HG03280 (cell line): ENCODE results near the gene IFIH1.

Source experiments
- ATAC-seq: cut with Tn5 transposase; IDR thresholded peaks from one replicate; pipeline ENCODE4 v1.9.1; 2021; ENCODE audit warnings: mild to moderate bottlenecking, moderate library complexity; ENCODE audit not compliant: unreplicated experiment

The IFIH1 gene

DNA sequence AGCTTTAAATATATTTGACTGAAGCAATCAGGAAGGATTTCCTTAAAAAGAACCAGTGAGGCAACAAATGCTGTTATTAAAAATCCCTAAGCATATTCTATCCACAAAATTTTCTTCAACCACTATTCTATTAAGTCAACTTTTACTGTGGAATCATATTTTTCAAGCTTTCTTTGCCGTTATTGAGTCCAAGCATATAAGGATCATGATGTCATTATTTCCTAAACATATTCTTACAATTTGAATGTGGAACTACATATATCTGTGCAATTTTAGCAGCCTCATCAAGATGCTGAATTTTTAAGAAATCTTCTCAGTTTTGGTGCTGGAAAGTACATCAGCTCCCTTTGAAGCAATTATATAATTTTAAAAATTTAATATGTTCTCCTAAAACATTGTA lies 5.6 kb downstream of the IFIH1 start:
- no peak for ATAC-seq

DNA sequence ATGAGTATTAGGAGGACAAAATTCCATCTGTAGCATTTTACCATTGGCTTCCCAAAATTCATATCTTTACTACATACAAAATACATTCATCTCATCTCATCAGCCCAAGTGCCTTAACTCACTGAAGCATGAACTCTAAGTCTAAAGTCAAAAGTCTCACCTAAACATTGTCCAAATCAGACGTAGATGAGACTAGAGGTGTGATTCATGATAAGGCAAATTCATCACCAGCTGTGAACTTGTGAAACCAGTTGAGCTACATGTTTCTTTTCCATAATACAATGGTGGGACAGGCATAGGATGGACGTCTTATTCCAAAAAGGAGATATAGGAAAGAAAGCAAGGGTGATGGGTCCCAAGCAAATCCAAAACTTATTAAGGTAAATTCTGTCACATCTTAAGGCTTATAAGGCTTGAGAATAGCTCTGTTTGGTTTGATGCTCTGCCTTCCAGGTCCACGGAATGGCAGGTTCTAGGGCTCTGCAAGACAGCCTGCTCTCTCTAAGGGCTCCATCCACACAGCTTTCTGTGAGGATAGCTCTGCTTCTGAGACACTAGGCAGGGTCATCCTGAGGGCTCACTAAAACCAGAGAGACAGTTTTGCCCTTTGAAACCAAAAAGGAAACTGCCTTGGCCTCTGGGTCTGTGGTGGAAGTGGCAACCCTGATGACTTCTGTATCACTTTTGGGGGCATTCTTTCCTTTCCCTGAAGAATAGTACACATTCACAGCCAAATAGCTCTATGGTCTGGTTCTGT lies 9.6 kb downstream of the IFIH1 start:
- no peak for ATAC-seq

- no peak for ATAC-seq
These were observed 12.6 kb downstream of the IFIH1 start for GRCh38 chr2:162305901-162306300.

DNA sequence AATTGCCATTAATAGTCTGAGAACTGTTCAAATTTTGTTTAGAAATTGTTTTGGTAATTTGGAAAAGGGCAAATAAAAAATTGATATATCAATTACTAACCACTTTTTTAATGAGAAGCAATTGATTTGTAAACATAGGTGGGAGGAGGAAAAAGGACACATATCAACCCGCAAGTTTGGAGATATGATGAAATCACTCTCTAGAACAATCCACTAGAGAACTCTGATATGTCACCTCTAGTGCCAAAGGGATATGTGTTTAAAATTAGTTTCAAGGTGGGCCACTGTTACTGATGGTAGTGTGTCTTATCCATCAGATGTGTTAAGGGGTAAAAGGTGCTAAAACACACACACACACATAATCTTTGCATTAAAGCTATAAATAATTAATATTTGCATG lies 16.6 kb downstream of the IFIH1 start:
- no peak for ATAC-seq

- peak; percentile 77 for ATAC-seq
These were observed 17.2 kb downstream of the IFIH1 start for GRCh38 chr2:162301151-162301804.

GRCh38 chr2:162300266-162300665 lies 18.2 kb downstream of the IFIH1 start:
- no peak for ATAC-seq

- no peak for ATAC-seq
These were observed 19.7 kb downstream of the IFIH1 start for GRCh38 chr2:162298669-162299335.

DNA sequence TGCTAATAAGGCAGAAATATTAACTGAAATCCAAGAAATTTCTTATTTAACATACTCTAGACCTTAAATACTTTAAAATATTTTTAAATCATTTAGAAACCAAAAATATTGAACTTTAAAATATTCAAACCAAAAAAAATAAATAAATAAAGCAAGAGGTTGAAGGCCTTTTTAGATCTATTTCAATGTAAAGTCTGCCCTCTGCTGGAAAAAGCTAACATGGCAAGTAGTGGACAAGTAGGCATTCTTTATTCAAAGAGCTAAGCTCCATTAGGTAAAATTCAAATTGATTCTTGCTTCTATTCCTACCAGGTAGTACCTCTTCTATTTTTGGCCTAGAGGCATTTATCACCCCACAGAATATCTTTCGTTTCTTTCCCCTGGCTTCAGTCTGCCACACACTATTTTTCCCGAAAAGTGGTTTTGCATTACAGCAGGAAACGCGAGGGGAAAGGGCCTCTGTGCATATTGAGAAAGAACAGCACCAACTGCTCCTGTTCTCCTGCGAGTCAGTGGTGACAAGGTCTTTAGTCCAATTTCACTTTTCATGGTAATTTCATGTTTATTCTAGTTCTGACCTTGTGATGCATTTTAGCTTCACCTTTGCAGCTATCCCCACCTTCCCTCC lies 20.4 kb downstream of the IFIH1 start:
- ATAC-seq = peak; percentile 72

GRCh38 chr2:162295009-162295408 lies 23.5 kb downstream of the IFIH1 start:
- ATAC-seq = no peak

DNA sequence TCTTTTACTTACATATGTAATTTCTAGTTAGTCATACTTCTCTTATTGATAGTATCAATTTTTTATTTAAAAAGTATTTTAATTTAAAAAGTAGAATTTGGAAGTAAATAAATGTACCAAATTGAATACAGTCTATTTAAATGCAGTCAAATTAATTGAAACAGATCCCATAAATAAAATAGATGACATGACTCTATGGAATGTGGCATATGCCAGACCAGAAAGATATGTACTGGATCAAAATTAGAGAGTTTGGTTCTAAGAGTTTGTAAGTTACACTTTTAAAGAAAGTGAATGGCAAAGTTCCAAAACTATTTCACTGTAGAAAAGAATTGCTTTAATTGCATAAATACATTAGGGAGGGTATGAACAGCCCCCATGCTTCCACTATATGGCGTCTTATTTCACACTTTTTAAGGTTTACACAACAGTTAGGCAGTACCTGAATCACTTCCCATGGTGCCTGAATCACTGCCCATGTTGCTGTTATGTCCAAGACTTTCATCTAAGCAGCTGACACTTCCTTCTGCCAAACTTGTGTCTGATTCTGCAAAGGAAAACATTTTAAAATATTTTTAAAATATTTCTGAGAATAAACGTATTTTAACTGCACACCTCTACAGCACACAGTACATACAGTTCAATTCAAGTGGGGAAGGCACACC lies 25.2 kb downstream of the IFIH1 start:
- no peak for ATAC-seq

DNA sequence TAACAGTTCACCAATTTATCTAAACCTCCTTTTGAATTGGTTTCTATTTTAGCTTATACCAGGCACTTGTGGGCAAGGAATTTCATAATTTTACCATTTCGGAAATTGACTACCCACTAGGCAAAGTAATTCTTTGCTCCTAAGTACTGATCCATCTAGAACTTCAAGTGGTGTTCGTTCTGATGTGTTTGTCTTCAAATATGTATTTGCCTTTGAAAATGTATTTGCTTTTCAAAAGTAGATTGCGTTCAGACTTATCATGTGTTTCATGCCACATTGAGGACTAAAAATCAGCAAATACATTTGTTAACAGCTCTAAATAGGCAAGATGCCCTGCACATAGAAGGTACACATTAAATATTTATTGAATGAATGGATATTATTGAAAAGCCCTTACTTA lies 26.7 kb downstream of the IFIH1 start:
- ATAC-seq = no peak

DNA sequence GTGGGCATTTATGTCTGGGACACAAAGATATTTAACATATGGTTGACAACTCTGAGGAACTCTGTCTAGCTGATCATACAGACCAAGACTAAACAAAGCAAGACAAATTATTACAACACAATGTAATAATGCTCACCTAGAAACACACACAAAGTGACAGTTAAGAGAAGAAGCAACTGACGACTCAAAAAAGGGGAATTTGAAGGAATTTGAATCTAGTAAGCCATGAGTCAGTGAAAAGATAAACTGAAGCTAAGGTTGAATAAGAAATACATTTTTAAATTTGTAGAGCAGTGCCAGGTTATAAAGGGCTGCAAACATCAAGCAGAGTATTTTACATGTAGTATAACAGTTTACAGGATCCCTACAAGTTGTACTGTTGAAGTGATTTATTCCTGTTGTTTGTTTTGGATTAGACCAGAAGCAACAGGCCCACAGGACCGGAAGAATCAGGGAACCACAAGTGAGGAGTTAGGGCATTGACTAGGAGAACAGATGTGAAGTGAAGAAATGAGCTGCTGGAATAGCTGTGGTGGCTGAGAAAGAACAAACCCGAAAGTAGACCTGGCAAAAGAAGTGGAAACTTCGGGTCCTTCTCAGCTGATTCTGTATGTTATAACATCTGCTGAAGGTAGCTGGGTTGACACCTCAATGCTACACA lies 35.6 kb downstream of the IFIH1 start:
- ATAC-seq = no peak

DNA sequence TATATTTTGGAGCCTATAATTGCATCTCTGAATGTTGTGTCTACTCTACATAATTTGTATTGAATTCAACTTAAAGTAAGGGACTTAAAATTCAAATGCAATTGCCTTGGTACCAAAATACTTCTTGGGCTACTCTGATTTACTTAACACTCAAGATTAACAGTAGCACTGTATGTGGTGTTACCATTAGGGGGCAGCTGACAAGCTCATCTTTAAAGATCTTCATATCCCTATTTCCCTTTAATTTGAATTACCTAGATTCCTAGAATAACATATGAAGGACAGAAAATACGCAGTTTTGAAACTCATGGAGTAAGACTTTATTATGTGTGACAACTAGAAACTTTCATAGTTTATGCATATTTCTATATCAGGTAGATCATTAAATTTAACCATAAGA lies 37.8 kb downstream of the IFIH1 start:
- no peak for ATAC-seq

GRCh38 chr2:162277381-162277780 lies 41.1 kb downstream of the IFIH1 start:
- no peak for ATAC-seq

- ATAC-seq = no peak
These were observed 50.5 kb downstream of the IFIH1 start for GRCh38 chr2:162267996-162268395.

GRCh38 chr2:162267496-162267895 lies 51.0 kb downstream of the IFIH1 start:
- no peak for ATAC-seq

- no peak for ATAC-seq
These were observed 52.1 kb downstream of the IFIH1 start for GRCh38 chr2:162266460-162266760.

- ATAC-seq = no peak
These were observed 52.6 kb downstream of the IFIH1 start for GRCh38 chr2:162265666-162266459.

DNA sequence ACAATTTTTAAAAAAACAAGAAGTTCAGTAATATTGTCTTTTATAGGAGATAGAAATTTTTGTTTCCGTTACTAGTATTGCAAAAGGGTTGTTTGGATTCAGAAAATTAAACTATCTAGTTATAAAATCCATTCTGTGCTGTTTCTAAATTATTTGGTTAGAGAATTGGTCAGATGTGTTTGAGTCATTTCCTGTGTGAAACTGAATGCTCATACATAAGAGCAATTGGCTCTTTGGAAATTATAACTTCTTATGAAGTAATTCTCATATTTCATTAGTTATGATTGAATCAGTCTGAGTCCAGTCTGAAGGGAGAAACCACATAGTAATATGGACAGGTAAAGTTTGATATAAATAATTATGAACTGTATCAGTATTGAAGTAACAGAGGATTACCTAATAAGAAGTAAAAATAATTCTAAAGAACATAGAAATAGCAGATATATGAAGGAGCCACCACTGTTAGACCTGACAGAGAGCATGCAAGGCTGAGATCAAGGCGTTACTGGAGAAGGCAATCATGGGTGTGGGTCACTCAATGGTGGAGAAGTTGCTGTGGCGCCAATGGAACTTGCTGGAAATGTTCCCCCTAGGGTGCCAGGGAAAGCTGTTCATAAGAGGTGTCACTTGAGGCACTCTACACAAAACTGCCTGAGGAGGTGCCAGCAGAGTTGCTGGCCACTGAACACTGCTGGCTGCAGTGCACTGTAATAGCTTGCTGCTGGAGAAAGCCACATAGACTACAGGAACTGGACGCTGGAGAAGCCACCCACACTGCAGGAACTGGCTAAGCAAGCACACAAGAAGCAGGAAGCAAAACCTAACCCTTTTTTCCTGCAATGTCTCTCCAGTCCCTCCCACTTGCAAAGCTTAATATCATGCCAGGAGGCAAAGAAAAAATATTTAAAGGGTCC lies 57.2 kb downstream of the IFIH1 start:
- ATAC-seq = no peak
